K562 (cell line): ENCODE data around the gene HAX1. TPM values are rescaled to one million over a fixed set of nuclear protein-coding genes. Genes with fewer than 3 reads are reported as not detected.

Experiments used
- ATF1 ChIP-seq, 2 experiments: fragments of 450-650 bp in 1 of 2; IDR thresholded peaks; 2 replicates each; pipeline ENCODE4 v1.6.1; 2016; ENCODE audit warnings: missing compliant biosample characterization in 1 of 2, missing genetic modification characterization in 1 of 2
- CBX5 ChIP-seq: IDR thresholded peaks from 2 replicates; pipeline ENCODE4 v1.6.1; 2014; ENCODE audit warnings: low read depth, borderline replicate concordance
- EHMT2 ChIP-seq: fragments of 450-650 bp; IDR thresholded peaks from 2 replicates; pipeline ENCODE4 v1.6.1; 2018; ENCODE audit warnings: antibody characterized with exemption
- GTF2A2 ChIP-seq: IDR thresholded peaks from 2 replicates; pipeline ENCODE4 v1.6.1; 2016; ENCODE audit warnings: mild to moderate bottlenecking, missing genetic modification characterization, missing compliant biosample characterization
- RFX1 ChIP-seq: fragments of 450-650 bp; IDR thresholded peaks from 2 replicates; pipeline ENCODE4 v1.6.1; 2016; ENCODE audit warnings: mild to moderate bottlenecking, moderate library complexity
- XRCC5 ChIP-seq: fragments of 200-400 bp; formaldehyde crosslinking; IDR thresholded peaks from 2 replicates; pipeline ENCODE4 v1.6.1; 2017; ENCODE audit warnings: low read depth, mild to moderate bottlenecking, low read length
- polyA plus RNA-seq, 8 experiments: library from polyadenylated mRNA; depleted of rRNA in 4 of 8; stranded (reverse) in 5 of 8; unstranded in 3 of 8; fragments of >200 nt; fragmentation: Nextera tagmentation in 2 of 8; fragmentation: Illumina TruSeq in 1 of 8; extraction: Ambion mirVana in 2 of 8; extraction: Trizol in 1 of 8; gene quantifications; 2 replicates each; pipeline versions ENCODE4 v1.2.1 to v1.2.3, GENCODE V29; 2011 to 2014; ENCODE audit warnings: inconsistent platforms in 1 of 8, missing spikeins in 1 of 8
- total RNA-seq, 7 experiments: library from RNA; depleted of rRNA in 6 of 7; stranded (reverse); fragments of >200 nt in 6 of 7; fragmentation: Illumina TruSeq in 2 of 7; extraction: Trizol in 2 of 7; gene quantifications; 2 replicates each; pipeline versions ENCODE4 v1.2.1 to v1.2.3, GENCODE V29; 2011 to 2021; ENCODE audit warnings: low replicate concordance in 1 of 7
- TF ChIP-seq, protein P1 (sequence below), 2 experiments: fragments of 450-650 bp in 1 of 2; sonication (generic) in 1 of 2; formaldehyde crosslinking in 1 of 2; IDR thresholded peaks; 2 replicates each; pipeline versions ENCODE4 v1.7.1 to v1.9.0; 2016 to 2022; ENCODE audit warnings: inconsistent platforms in 1 of 2, mild to moderate bottlenecking in 1 of 2, missing genetic modification reagents in 1 of 2
- TF ChIP-seq, protein P2 (sequence below), 3 experiments: IDR thresholded peaks in 2 of 3; conservative IDR thresholded peaks in 1 of 3; 2 replicates each; pipeline ENCODE4 v1.5.1; 2011 to 2012; ENCODE audit warnings: low read length in 3 of 3, mild to moderate bottlenecking in 3 of 3, control low read depth in 2 of 3, improper control_type of control experiment in 1 of 3, inconsistent platforms in 1 of 3, low read depth in 1 of 3, mixed read lengths in 1 of 3, moderate library complexity in 1 of 3; ENCODE audit not compliant: insufficient read depth in 2 of 3
- TF ChIP-seq, protein P3 (sequence below): fragments of 250-450 bp; sonication (Bioruptor Pico); IDR thresholded peaks from 2 replicates; pipeline ENCODE4 v1.8.0; 2021; ENCODE audit warnings: moderate library complexity, mild to moderate bottlenecking, inconsistent platforms
- TF ChIP-seq, protein P4 (sequence below): IDR thresholded peaks from 3 replicates; pipeline ENCODE4 v1.6.1; 2011; ENCODE audit warnings: borderline replicate concordance, mild to moderate bottlenecking; ENCODE audit not compliant: insufficient read length, insufficient read depth
- TF ChIP-seq, protein P5 (sequence below): fragments of 250-450 bp; sonication (Bioruptor Pico); IDR thresholded peaks from 2 replicates; pipeline ENCODE4 v1.5.0; 2021

Gene HAX1
- total and polyA plus RNA-seq, 9 of the 15 experiments (the other 6 are each of a cell fraction or from before 2014, with no cell fraction given), result 143 to 492 (median 234) TPM

DNA sequence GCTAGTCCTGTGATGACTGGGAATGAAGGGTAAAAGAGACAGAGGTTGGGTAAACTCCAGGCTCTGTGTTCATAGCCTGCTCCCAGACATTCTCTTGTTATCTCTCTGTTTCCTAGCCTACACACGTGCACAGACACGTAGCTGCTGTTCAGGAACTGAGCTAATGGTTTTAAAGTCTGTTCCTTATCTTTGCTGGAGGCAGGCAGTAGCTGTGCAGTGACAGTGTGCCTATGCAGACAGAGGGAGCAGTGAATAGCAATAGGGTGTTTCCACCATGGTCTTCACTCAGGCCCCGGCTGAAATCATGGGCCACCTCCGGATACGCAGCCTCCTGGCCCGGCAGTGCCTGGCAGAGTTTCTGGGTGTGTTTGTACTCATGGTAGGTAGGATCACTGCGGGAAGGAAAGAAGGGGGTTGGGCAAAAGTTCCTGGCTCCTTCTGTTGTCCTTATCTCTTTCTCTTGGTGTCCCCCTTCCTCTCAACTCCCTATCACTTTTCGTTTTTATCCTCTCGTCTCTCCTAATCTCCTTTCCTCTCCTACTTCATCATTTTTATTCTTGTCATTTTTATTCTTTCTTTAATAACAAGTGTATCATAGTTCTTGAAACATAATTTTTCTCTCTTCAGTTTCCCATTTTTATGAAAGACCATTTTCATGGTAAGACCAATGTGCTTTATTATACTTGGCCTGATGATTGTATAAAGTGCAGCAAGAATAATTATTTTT, 48.6 kb downstream of the HAX1 start, which contains the start of gene AQP10 (continued):
- TF ChIP-seq, protein P1, sequence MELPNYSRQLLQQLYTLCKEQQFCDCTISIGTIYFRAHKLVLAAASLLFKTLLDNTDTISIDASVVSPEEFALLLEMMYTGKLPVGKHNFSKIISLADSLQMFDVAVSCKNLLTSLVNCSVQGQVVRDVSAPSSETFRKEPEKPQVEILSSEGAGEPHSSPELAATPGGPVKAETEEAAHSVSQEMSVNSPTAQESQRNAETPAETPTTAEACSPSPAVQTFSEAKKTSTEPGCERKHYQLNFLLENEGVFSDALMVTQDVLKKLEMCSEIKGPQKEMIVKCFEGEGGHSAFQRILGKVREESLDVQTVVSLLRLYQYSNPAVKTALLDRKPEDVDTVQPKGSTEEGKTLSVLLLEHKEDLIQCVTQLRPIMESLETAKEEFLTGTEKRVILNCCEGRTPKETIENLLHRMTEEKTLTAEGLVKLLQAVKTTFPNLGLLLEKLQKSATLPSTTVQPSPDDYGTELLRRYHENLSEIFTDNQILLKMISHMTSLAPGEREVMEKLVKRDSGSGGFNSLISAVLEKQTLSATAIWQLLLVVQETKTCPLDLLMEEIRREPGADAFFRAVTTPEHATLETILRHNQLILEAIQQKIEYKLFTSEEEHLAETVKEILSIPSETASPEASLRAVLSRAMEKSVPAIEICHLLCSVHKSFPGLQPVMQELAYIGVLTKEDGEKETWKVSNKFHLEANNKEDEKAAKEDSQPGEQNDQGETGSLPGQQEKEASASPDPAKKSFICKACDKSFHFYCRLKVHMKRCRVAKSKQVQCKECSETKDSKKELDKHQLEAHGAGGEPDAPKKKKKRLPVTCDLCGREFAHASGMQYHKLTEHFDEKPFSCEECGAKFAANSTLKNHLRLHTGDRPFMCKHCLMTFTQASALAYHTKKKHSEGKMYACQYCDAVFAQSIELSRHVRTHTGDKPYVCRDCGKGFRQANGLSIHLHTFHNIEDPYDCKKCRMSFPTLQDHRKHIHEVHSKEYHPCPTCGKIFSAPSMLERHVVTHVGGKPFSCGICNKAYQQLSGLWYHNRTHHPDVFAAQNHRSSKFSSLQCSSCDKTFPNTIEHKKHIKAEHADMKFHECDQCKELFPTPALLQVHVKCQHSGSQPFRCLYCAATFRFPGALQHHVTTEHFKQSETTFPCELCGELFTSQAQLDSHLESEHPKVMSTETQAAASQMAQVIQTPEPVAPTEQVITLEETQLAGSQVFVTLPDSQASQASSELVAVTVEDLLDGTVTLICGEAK (IDR thresholded peaks at IDR 0.05), result 0 out of 2 replicates have a peak, but pooled peaks have one; percentile 28
- TF ChIP-seq, protein P1 (CRISPR knock-in tag; IDR thresholded peaks at IDR 0.05), result no peak
- peak; percentile 30; the same call in 1 of the 2 replicates for TF ChIP-seq XRCC5
- TF ChIP-seq ATF1 (CRISPR knock-in tag; IDR thresholded peaks at IDR 0.05), result no peak
- peak; percentile 91 for TF ChIP-seq ATF1 (tag; IDR thresholded peaks at IDR 0.05)
- no peak for TF ChIP-seq GTF2A2
- TF ChIP-seq, protein P2, sequence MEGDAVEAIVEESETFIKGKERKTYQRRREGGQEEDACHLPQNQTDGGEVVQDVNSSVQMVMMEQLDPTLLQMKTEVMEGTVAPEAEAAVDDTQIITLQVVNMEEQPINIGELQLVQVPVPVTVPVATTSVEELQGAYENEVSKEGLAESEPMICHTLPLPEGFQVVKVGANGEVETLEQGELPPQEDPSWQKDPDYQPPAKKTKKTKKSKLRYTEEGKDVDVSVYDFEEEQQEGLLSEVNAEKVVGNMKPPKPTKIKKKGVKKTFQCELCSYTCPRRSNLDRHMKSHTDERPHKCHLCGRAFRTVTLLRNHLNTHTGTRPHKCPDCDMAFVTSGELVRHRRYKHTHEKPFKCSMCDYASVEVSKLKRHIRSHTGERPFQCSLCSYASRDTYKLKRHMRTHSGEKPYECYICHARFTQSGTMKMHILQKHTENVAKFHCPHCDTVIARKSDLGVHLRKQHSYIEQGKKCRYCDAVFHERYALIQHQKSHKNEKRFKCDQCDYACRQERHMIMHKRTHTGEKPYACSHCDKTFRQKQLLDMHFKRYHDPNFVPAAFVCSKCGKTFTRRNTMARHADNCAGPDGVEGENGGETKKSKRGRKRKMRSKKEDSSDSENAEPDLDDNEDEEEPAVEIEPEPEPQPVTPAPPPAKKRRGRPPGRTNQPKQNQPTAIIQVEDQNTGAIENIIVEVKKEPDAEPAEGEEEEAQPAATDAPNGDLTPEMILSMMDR (IDR thresholded peaks at IDR 0.05 in 2 of 3, conservative IDR thresholded peaks at IDR 0.05 in 1 of 3; ENCODE audit: insufficient read depth in 2 of 3, low read depth in 1 of 3, low read length in 3 of 3), result peak; percentile 20 to 32 (median 30); a peak in 2 of 6 replicates
- TF ChIP-seq CBX5, result 0 out of 2 replicates have a peak, but pooled peaks have one; percentile 58
- no peak for TF ChIP-seq EHMT2
- peak; percentile 79 for TF ChIP-seq RFX1
- TF ChIP-seq, protein P3, sequence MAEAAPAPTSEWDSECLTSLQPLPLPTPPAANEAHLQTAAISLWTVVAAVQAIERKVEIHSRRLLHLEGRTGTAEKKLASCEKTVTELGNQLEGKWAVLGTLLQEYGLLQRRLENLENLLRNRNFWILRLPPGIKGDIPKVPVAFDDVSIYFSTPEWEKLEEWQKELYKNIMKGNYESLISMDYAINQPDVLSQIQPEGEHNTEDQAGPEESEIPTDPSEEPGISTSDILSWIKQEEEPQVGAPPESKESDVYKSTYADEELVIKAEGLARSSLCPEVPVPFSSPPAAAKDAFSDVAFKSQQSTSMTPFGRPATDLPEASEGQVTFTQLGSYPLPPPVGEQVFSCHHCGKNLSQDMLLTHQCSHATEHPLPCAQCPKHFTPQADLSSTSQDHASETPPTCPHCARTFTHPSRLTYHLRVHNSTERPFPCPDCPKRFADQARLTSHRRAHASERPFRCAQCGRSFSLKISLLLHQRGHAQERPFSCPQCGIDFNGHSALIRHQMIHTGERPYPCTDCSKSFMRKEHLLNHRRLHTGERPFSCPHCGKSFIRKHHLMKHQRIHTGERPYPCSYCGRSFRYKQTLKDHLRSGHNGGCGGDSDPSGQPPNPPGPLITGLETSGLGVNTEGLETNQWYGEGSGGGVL (CRISPR knock-in tag), result no peak
- TF ChIP-seq, protein P4, sequence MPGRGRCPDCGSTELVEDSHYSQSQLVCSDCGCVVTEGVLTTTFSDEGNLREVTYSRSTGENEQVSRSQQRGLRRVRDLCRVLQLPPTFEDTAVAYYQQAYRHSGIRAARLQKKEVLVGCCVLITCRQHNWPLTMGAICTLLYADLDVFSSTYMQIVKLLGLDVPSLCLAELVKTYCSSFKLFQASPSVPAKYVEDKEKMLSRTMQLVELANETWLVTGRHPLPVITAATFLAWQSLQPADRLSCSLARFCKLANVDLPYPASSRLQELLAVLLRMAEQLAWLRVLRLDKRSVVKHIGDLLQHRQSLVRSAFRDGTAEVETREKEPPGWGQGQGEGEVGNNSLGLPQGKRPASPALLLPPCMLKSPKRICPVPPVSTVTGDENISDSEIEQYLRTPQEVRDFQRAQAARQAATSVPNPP, result no peak
- TF ChIP-seq, protein P5, sequence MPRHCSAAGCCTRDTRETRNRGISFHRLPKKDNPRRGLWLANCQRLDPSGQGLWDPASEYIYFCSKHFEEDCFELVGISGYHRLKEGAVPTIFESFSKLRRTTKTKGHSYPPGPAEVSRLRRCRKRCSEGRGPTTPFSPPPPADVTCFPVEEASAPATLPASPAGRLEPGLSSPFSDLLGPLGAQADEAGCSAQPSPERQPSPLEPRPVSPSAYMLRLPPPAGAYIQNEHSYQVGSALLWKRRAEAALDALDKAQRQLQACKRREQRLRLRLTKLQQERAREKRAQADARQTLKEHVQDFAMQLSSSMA, result no peak
